Fibroblast of mammary gland (primary cell): Measurements from ENCODE around the gene FBXO42.

ENCODE experiments used
- DNase-seq: peaks from one replicate; pipeline ENCODE4 v3.0.0-alpha.2; 2010; ENCODE audit warnings: low read depth
- H3K4me3 ChIP-seq: 2 replicates; pipeline ENCODE4 v1.5.1; 2011; ENCODE audit warnings: low read depth, mild to moderate bottlenecking, low read length, moderate library complexity; ENCODE audit not compliant: control insufficient read depth
- CTCF ChIP-seq: conservative IDR thresholded peaks from 2 replicates; pipeline ENCODE4 v1.5.1; 2011; ENCODE audit warnings: low read depth, low read length, inconsistent platforms; ENCODE audit not compliant: control insufficient read depth, insufficient read depth

The FBXO42 gene

GRCh38 chr1:16239972-16240491, 112.2 kb downstream of the FBXO42 start:
- DNase-seq: no peak
- no peak for TF ChIP-seq CTCF
- H3K4me3 ChIP-seq: no peak overlapping the region

DNA sequence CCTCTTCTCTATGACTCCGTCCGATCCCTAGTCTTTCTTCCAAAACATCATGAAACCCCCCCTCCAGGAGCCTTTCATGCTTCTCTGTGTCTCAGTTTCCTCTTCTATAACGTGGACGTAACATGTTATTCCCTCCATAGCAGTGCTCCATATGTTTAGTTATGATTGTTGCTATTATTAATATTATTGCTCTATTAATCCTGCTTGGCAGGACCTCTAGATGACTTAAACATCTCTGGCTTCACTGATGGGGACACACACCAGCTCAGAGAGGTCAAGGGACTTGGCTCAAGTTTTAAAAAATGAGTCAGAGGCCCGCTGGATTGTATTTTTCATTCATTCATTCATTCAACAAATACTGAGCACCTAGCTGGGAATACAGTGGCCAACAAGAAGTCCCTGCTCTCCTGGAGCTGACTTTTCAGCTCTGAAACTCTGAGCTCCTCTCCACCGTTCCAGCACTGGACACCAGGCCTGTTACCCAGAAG, 114.9 kb downstream of the FBXO42 start:
- TF ChIP-seq CTCF: no peak
- peak overlapping the region; percentile 37 for H3K4me3 ChIP-seq
- peak; percentile 65 for DNase-seq

- TF ChIP-seq CTCF: no peak
- peak within 1 kb of the TSS; percentile 65 for H3K4me3 ChIP-seq
These were observed 115.6 kb downstream of the FBXO42 start, which contains the start of gene CPLANE2 for GRCh38 chr1:16236511-16237342. Gene CPLANE2 (minus strand): TSS chr1:16237183. CDS start chr1:16236742, 441 bp downstream.

GRCh38 chr1:16235944-16236510, 116.3 kb downstream of the FBXO42 start:
- peak overlapping the region; percentile 65 for H3K4me3 ChIP-seq
- no peak for TF ChIP-seq CTCF
- no peak for DNase-seq

More at GRCh38 chr1:16236511-16237342, 115.6 kb downstream of the FBXO42 start, which contains the start of gene CPLANE2:
- DNase-seq: peak; percentile 82

DNA sequence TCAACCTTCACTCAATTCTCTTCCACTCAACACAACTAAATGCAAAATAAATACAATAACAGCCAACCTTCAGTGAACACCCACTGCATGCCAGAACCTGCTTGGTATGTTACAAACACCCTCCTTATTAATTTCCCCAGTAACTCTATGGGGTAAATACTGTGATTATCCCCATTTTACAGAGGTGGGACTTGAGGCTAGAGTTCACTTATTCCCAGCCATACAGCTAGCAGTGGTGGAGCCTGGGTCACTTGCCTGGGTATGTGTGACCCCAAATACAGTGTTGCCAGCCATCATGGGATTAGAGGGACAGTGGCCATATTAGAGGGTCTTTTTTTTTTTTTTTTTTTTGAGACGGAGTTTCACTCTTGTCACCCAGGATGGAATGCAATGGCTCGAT, 116.9 kb downstream of the FBXO42 start:
- no peak for DNase-seq
- TF ChIP-seq CTCF: no peak
- no peak overlapping the region for H3K4me3 ChIP-seq

- no peak overlapping the region for H3K4me3 ChIP-seq
- TF ChIP-seq CTCF: no peak
- DNase-seq: no peak
These were observed 118.8 kb downstream of the FBXO42 start for GRCh38 chr1:16233431-16233830.
